HG03432 (cell line): ENCODE data around the gene TERB1.

Experiments used
- ATAC-seq: cut with Tn5 transposase; IDR thresholded peaks from one replicate; pipeline ENCODE4 v1.9.1; 2021; ENCODE audit warnings: mild to moderate bottlenecking, moderate library complexity; ENCODE audit not compliant: unreplicated experiment

TERB1 gene

GRCh38 chr16:66706506-66706880 lies 94.9 kb downstream of the TERB1 start:
- no peak for ATAC-seq

- ATAC-seq: no peak
These were observed 95.4 kb downstream of the TERB1 start for GRCh38 chr16:66705790-66706505.
